Measurements from ENCODE around the gene CAMSAP2.
"Not testable (repeated sequence)": the region's sequence is repeated elsewhere in the genome, so short reads cannot be mapped to it uniquely, and the experiment has no call there.

Gene CAMSAP2

GRCh38 chr1:200795156-200795555 lies 56.5 kb downstream of the CAMSAP2 start:
- H3K4me3 ChIP-seq (ENCODE audit: low read length), result no peak overlapping the region
- no peak for TF ChIP-seq CTCF (conservative IDR thresholded peaks at IDR 0.05; ENCODE audit: low read depth, low read length)
- no peak for DNase-seq (ENCODE audit: low read depth)

- no peak for TF ChIP-seq CTCF (conservative IDR thresholded peaks at IDR 0.05; ENCODE audit: low read depth, low read length)
- no peak for DNase-seq (ENCODE audit: low read depth)
- H3K4me3 ChIP-seq (ENCODE audit: low read length), result no peak overlapping the region
Measured at GRCh38 chr1:200802042-200802441, 63.3 kb downstream of the CAMSAP2 start.

- no peak overlapping the region for H3K4me3 ChIP-seq (ENCODE audit: low read length)
- peak; percentile 52 for DNase-seq (ENCODE audit: low read depth)
- TF ChIP-seq CTCF (conservative IDR thresholded peaks at IDR 0.05; ENCODE audit: low read depth, low read length), result peak; percentile 96
Measured at GRCh38 chr1:200802865-200803512, 64.3 kb downstream of the CAMSAP2 start.

- H3K4me3 ChIP-seq (ENCODE audit: low read length), result no peak overlapping the region
- DNase-seq (ENCODE audit: low read depth), result no peak
- no peak for TF ChIP-seq CTCF (conservative IDR thresholded peaks at IDR 0.05; ENCODE audit: low read depth, low read length)
Measured at GRCh38 chr1:200805719-200806118, 67.0 kb downstream of the CAMSAP2 start.

- no peak for DNase-seq (ENCODE audit: low read depth)
- H3K4me3 ChIP-seq (ENCODE audit: low read length), result no peak overlapping the region
- no peak for TF ChIP-seq CTCF (conservative IDR thresholded peaks at IDR 0.05; ENCODE audit: low read depth, low read length)
Measured at GRCh38 chr1:200808846-200809245, 70.2 kb downstream of the CAMSAP2 start.

- DNase-seq (ENCODE audit: low read depth), result no peak
- no peak overlapping the region for H3K4me3 ChIP-seq (ENCODE audit: low read length)
- TF ChIP-seq CTCF (conservative IDR thresholded peaks at IDR 0.05; ENCODE audit: low read depth, low read length), result no peak
Measured at GRCh38 chr1:200811704-200812103, 73.0 kb downstream of the CAMSAP2 start.

GRCh38 chr1:200816624-200817224 lies 78.0 kb downstream of the CAMSAP2 start:
- not testable (repeated sequence) for DNase-seq (ENCODE audit: low read depth); H3K4me3 ChIP-seq (ENCODE audit: low read length)
